Effector memory CD4-positive, alpha-beta T cell (primary cell): Measurements from ENCODE around the gene DEFB125.

Source experiments
- DNase-seq, 3 donors: peaks; one replicate each; pipeline ENCODE4 v3.0.0-alpha.2; 2020
- H3K27ac ChIP-seq: 2 replicates; pipeline ENCODE4 v1.7.0; 2013; ENCODE audit warnings: mild to moderate bottlenecking, low read length, moderate library complexity; ENCODE audit not compliant: insufficient read depth, poor library complexity, severe bottlenecking
- H3K27me3 ChIP-seq: replicated peaks from 2 replicates; pipeline ENCODE4 v1.7.0; 2013; ENCODE audit warnings: mild to moderate bottlenecking, low read length; ENCODE audit not compliant: insufficient read depth, control insufficient read depth, poor library complexity, severe bottlenecking
- H3K36me3 ChIP-seq: 2 replicates; pipeline ENCODE4 v1.7.0; 2013; ENCODE audit warnings: mild to moderate bottlenecking, low read length, moderate library complexity; ENCODE audit not compliant: control insufficient read depth, insufficient read depth
- H3K4me1 ChIP-seq: 2 replicates; pipeline ENCODE4 v1.7.0; 2013; ENCODE audit warnings: low read length, mild to moderate bottlenecking; ENCODE audit not compliant: control insufficient read depth, insufficient read depth, poor library complexity, severe bottlenecking
- H3K4me3 ChIP-seq: 2 replicates; pipeline ENCODE4 v1.7.0; 2013; ENCODE audit warnings: low read length, low read depth, mild to moderate bottlenecking; ENCODE audit not compliant: insufficient read depth, poor library complexity, severe bottlenecking
- H3K9me3 ChIP-seq: 2 replicates; pipeline ENCODE4 v1.7.0; 2013; ENCODE audit warnings: mild to moderate bottlenecking, low read length, moderate library complexity; ENCODE audit not compliant: control insufficient read depth
- total RNA-seq, 3 donors: gene quantifications; one replicate each; lab custom pipeline; 2026; lab: John Stamatoyannopoulos, UW

Gene DEFB125
- total RNA-seq: 0 reads per million in 3 donors

- no peaks in the 10 kb centered on the region for H3K9me3 ChIP-seq
- no peak within 1 kb of the TSS for H3K27ac ChIP-seq
- H3K4me3 ChIP-seq: no peak within 1 kb of the TSS
- H3K4me1 ChIP-seq: no peaks in the 10 kb centered on the region
- no peaks in the 10 kb centered on the region for H3K36me3 ChIP-seq
- peaks cover 3% of the 10 kb centered on the region for H3K27me3 ChIP-seq
- no peak for DNase-seq
Observed at GRCh38 chr20:87401-87800, at the start of gene DEFB125. TSS of gene DEFB125 (plus strand) at chr20:87672. CDS start at chr20:87710, 38 bp downstream.

- Histone ChIP-seq H3K27me3 (no peaks in the 10 kb centered on the region), H3K9me3 (no peaks in the 10 kb centered on the region), H3K4me3 (no peak overlapping the region), H3K27ac (no peak overlapping the region), H3K36me3 (no peaks in the 10 kb centered on the region), H3K4me1 (no peaks in the 10 kb centered on the region)
- DNase-seq: no peak
Observed at GRCh38 chr20:60035-60918, 27.2 kb upstream of the DEFB125 start.

GRCh38 chr20:61230-61629, 26.2 kb upstream of the DEFB125 start:
- Histone ChIP-seq H3K9me3 (no peaks in the 10 kb centered on the region), H3K27me3 (no peaks in the 10 kb centered on the region), H3K36me3 (no peaks in the 10 kb centered on the region), H3K4me3 (no peak overlapping the region), H3K27ac (no peak overlapping the region), H3K4me1 (no peaks in the 10 kb centered on the region)
- DNase-seq: no peak

GRCh38 chr20:61757-62156, 25.7 kb upstream of the DEFB125 start:
- H3K9me3 ChIP-seq: no peaks in the 10 kb centered on the region
- DNase-seq: no peak
- no peaks in the 10 kb centered on the region for H3K36me3 ChIP-seq
- H3K4me3 ChIP-seq: no peak overlapping the region
- H3K27ac ChIP-seq: no peak overlapping the region
- H3K4me1 ChIP-seq: no peaks in the 10 kb centered on the region
- H3K27me3 ChIP-seq: no peaks in the 10 kb centered on the region

- H3K27ac ChIP-seq: no peak overlapping the region
- H3K4me3 ChIP-seq: no peak overlapping the region
- no peaks in the 10 kb centered on the region for H3K9me3 ChIP-seq
- H3K27me3 ChIP-seq: peaks cover 5% of the 10 kb centered on the region
- H3K4me1 ChIP-seq: no peaks in the 10 kb centered on the region
- no peaks in the 10 kb centered on the region for H3K36me3 ChIP-seq
- no peak for DNase-seq
Observed at GRCh38 chr20:62487-62886, 25.0 kb upstream of the DEFB125 start.

- H3K9me3 ChIP-seq: no peaks in the 10 kb centered on the region
- no peaks in the 10 kb centered on the region for H3K36me3 ChIP-seq
- no peak overlapping the region for H3K27ac ChIP-seq
- DNase-seq: no peak
- H3K27me3 ChIP-seq: peaks cover 9% of the 10 kb centered on the region
- H3K4me1 ChIP-seq: no peaks in the 10 kb centered on the region
- H3K4me3 ChIP-seq: no peak overlapping the region
Observed at GRCh38 chr20:64026-64603, 23.4 kb upstream of the DEFB125 start.

- Histone ChIP-seq H3K4me3 (no peak overlapping the region), H3K36me3 (no peaks in the 10 kb centered on the region), H3K27me3 (peaks cover 9% of the 10 kb centered on the region), H3K9me3 (no peaks in the 10 kb centered on the region), H3K27ac (no peak overlapping the region), H3K4me1 (no peaks in the 10 kb centered on the region)
- DNase-seq: no peak
Observed at GRCh38 chr20:64766-65322, 22.6 kb upstream of the DEFB125 start.

- Histone ChIP-seq H3K27me3 (no peaks in the 10 kb centered on the region), H3K4me1 (no peaks in the 10 kb centered on the region), H3K27ac (no peak overlapping the region), H3K4me3 (no peak overlapping the region), H3K9me3 (no peaks in the 10 kb centered on the region), H3K36me3 (no peaks in the 10 kb centered on the region)
- DNase-seq: no peak
Observed at GRCh38 chr20:77231-77630, 10.2 kb upstream of the DEFB125 start.

GRCh38 chr20:78338-78737, 9.1 kb upstream of the DEFB125 start:
- H3K9me3 ChIP-seq: no peaks in the 10 kb centered on the region
- H3K36me3 ChIP-seq: no peaks in the 10 kb centered on the region
- DNase-seq: no peak
- H3K27me3 ChIP-seq: no peaks in the 10 kb centered on the region
- no peak overlapping the region for H3K27ac ChIP-seq
- H3K4me1 ChIP-seq: no peaks in the 10 kb centered on the region
- H3K4me3 ChIP-seq: no peak overlapping the region

- no peak for DNase-seq
- H3K27ac ChIP-seq: no peak overlapping the region
- no peaks in the 10 kb centered on the region for H3K36me3 ChIP-seq
- H3K27me3 ChIP-seq: no peaks in the 10 kb centered on the region
- H3K4me3 ChIP-seq: no peak overlapping the region
- H3K9me3 ChIP-seq: no peaks in the 10 kb centered on the region
- no peaks in the 10 kb centered on the region for H3K4me1 ChIP-seq
Observed at GRCh38 chr20:79565-79964, 7.9 kb upstream of the DEFB125 start.
